Stimulated activated CD8-positive, alpha-beta memory T cell treated with anti-CD3 and anti-CD28 coated beads, Interleukin-7, amount 100 ng/mL, for 1 hour (primary cell): ENCODE results near the gene TAF1C.
"Not testable (repeated sequence)": the region's sequence is repeated elsewhere in the genome, so short reads cannot be mapped to it uniquely, and the experiment has no call there.

Experiments
- DNase-seq, 2 donors: peaks; one replicate each; pipeline ENCODE4 v3.0.0-alpha.2; 2020; ENCODE audit warnings: low read depth in 2 of 2

Gene TAF1C

DNA sequence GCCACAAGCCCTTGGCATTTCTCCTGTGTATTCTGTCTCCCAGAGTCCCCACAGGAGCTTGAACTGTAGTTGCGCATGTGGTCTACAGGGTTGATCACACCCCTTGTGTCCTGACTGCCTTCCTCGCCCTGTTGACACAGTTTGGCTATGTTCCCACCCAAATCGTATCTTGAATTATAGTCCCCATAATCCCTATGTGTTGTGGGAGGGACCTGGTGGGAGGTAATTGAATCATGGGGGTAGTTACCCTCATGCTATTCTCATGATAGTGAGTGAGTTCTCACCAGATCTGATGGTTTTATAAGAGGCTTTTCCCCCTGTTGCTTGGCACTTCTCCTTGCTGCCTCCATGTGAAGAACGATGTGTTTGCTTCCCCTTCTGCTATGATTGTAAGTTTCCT is 25.3 kb upstream of the TAF1C start:
- DNase-seq = no peak

DNA sequence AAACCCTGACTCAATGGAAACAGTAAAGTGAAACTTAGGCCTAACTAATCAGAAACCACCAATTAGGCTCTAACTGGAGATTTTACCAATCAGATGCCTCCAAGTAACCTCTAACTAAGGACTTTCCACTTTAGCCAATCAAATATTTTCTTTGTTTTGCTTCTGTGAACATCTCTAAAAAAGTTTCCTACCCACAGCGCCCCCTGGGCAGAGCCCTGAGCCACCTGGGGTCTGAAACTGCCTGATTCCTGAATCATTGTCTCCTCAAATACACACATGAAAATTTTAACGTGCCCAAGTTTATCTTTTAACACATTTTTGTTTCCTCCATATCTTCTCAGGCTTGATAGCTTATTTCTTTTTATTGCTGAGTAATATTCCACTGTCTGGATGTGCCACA is 23.1 kb upstream of the TAF1C start:
- no peak for DNase-seq

DNA sequence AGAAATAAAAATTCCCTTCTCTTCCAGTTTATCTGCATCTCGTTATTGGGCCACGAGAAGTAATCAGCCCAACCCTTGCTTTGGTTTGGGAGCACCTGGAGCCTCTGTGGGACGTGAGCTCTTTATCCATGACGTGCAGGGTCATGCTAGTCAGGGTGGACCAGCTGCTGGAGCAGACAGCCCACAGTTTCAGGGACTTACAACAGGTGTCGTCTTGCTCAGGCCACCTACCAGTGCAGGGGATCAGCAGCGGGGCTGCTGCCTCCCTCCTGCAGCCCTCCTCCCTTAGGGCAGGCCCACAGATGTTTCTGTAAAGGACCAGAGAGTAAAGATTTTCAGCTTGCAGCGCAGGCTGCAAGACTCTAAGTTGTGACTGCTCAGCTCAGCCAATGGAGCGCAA is 21.0 kb upstream of the TAF1C start:
- DNase-seq = no peak

DNA sequence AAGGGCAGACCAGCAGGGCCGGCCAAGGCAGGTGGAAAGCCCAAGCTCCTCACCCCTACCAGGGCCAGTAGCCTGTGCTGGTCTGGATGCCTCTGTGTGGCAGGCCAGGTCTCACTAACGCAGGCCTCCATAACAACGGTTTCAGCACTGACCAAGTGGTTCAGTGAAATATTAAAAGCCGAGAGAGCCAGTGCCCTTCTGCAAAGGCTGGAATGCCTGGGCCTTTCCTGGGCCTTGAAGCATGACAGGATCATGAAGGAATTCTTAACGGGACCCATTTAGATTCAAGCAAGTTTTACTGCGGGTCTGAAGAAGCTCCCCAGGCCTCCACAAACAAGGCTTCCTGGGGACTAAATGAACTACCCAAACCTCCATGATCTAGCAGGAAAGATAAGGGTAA is 20.4 kb upstream of the TAF1C start:
- DNase-seq = no peak

DNA sequence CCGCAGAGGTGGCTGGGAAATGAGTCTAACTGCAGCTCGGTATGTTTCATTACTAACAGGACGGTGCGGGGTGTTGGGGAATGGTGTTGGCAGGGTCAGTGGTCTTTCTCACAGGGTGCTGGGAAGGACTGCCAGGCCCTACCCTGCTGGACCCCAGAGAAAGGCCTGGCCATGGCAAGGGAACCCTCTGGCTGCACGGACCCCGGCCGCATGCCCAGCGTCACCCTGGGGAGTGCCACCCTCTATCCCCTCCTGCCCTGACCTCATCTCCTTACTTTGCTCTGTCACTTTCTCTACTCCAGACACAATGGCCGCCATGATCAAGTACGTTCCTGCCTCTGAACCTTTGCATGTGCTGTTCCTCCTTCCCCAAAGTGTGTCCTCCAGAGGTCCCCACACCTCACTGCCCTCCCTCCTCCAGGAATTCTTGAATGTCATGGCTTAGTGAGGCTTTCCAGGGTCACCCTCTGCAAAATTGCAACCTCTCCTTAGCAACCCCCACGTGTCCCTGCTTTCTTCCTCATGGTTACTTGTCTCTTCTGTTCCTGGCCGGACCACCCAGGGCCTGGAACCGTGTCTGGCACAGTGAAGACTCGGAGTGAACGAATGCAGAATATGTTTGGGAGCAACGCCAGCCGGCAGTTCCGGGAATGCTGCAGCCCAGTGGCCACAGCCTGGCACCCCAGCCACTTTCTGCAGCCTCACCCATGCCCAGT is 19.3 kb upstream of the TAF1C start:
- no peak for DNase-seq

DNA sequence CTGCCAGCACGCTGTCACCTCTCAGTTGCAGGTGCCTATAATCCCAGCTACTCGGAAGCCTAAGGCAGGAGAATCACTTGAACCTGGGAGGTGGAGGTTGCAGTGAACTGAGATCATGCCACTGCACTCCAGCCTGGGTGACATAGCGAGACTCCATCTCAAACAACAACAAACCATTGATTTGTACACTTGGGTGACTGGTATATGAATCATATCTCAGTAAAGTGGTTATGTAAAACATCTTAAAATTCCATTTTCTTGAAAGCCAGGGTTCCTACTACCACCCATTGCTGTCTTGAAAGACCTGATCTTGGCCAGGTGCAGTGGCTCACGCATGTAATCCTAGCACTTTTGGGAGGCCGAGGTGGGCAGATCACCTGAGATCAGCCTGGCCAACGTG is 18.3 kb upstream of the TAF1C start:
- not testable (repeated sequence) for DNase-seq

DNA sequence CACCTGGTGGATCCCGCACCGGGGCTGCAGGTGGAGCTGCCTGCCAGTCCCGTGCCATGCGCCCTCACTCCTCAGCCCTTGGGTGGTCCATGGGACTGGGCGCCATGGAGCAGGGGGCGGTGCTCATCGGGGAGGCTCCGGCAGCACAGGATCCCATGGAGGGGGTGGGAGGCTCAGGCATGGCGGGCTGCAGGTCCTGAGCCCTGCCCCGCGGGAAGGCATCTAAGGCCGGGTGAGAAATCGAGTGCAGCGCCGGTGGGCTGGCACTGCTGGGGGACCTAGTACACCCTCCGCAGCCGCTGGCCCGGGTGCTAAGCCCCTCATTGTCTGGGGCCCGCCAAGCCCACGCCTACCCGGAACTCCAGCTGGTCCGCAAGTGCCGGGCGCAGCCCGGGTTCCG is 17.7 kb upstream of the TAF1C start:
- not testable (repeated sequence) for DNase-seq

DNA sequence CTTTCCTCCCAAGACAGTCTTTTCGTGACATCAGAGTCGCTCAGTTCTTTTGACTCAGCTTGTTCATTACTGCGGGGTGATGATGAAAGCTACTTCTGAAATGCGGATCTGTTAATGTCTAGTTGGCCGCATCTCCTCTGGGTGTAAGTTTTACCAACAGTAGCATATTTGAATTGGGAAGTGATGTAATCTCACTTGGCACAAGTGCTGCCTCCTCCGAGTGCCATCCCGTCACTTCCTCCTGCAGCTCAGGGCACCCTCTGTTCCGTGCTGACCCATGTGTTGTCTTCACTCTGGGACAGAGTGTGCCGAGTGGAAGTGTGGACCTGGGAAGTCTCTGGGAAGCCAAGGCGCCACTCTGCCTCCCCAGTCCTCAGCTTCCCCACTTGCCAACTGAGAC is 13.0 kb upstream of the TAF1C start:
- no peak for DNase-seq

DNA sequence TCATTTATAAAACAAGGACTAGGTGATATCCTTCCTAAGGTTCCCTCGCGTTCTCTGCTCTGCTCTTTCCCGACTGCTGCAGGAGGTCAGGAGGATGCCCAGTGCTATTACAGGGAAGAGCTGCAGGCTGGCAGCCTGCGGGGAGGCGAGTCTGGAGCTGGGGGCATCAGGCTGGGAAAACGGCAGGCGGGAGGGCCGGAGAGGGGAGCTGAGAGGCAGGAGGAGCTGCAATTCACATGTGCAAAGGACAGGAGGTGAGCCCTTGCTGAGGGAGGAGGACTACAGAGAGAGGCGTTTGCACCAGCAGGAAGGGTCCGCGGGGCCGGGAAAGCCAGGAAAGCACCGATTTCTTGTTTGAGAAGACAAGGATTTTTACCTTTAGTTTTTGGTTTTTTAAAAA is 12.2 kb upstream of the TAF1C start:
- no peak for DNase-seq

DNA sequence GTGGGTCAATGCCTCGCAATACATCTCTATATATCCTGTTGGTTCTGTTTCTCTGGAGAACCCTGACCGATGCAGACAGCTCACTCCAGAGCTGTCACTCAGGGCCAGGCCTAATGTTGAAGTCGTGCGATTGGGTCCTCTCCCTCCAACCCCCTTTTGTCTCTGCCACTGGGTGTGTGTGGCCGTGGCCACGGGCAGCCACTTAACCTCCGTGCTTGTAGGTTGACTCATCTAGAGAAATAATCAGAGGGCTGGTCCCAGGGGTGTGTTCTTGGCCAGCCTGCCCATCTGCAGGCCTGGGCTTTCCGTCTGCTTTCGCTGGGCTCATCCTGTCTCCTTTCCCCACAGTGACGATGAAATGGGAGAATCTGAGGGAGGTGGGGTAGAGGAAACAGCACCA is 11.5 kb upstream of the TAF1C start:
- DNase-seq = no peak

DNA sequence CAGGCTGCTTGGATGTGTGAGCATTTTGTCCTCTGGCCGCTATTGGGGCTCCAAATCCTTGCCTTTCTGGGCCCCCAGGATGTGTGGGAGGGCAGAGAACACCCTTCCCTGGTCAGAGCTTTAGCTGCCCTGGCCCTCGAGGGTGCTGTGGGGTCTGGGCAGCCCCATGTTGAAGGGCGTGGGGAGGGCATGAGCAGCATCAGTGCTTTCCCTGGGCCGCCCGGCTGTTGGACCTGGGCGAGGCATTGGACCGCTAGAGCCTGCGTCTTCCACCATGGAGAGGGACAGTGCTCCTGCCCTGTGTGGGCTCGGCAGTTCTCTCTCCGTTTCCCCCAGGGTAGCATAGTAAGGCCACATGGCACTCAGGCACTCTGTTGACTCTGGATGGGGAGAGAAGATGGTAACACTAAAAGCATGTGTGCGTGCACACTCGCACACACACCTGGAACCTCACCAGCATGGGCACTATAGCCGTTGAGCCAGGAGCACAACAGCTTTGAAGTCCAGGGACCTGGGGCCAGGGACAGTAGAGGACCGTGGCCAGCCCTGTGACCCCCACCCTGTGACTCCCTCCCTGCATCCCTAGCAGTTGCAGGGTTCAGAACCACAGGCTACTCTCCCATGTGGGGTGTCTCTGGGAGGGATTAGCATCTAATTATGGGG is 10.7 kb upstream of the TAF1C start:
- no peak for DNase-seq

DNA sequence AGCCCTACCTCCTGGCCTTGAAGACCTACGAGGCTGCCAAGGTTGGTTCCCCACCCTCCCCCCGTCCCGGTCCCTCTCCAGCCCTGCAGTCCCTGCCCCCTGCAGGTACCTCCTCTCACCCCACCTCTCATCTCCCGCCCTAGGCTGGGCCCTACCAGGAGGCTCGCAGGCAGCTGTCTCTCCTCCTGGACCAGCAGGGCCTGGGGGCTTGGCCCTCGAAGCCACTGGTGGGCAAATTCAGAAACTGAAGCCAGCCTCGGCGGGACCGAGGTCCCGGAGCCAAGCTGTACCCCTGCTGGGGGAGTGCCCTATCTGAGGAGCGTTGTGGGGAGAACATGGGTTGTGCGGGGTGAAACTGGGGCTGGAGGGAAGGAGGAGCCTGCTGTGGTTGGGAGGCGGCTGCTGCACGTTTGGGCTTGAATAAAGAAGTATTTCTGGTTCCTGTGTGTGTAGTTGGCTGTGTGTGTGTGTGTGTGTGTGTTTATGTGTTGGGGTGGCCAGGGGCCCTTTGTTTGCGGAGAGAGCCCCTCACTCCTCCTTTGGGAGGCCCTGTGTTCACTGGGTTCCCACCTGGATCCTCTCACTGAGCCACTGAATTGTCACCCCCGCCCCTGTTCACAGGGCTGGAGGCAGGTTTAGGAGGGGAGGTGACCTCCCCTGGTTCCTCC is 10.0 kb upstream of the TAF1C start:
- DNase-seq = no peak

DNA sequence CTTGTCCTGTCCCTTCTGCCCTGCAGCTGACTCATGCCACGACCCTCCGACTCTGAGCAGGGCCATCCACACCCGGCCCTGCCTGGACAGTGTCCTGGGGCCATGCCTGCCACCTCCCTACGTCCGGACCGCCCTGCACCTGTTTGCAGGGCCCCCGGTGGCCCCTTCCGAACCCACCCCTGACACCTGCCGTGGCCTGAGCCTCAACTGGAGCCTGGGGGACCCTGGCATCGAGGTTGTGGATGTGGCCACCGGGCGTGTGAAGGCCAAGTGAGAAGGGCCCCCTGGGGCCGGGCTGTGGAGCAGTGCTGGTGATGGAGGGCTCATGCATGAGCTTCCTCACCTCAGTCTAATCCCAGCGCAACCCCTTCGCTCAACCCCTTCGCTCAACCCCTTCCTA is 9.2 kb upstream of the TAF1C start:
- DNase-seq = no peak

DNA sequence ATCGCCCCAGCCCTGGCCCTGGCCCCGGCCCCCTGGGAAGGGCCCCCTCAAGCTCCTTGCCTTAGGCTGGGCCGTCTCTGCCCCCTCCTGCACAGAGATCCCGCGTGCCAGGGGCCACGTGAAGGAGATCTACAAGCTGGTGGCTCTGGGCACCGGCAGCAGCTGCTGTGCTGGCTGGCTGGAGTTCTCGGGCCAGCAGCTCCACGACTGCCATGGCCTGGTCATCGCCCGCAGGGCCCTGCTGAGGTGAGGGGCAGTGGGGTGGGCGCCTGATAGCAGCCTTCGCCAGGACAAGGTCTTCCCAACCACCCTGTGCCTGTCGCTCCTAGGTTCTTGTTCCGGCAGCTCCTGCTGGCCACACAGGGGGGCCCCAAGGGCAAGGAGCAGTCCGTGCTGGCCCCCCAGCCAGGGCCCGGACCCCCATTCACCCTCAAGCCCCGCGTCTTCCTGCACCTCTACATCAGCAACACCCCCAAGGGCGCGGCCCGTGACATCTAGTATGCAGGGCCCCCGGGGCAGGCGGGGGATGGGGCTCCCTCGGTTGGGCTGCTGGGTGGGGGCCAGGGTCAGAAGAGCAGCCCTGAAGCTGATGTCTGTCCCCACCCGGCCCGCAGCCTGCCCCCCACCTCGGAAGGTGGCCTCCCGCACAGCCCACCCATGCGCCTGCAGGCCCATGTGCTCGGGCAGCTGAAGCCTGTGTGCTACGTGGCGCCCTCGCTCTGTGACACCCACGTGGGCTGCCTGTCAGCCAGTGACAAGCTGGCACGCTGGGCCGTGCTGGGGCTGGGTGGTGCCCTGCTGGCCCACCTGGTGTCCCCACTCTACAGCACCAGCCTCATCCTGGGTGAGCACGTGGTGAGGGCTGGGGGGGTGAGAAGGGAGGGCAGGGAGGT is 8.6 kb upstream of the TAF1C start:
- DNase-seq = no peak

DNA sequence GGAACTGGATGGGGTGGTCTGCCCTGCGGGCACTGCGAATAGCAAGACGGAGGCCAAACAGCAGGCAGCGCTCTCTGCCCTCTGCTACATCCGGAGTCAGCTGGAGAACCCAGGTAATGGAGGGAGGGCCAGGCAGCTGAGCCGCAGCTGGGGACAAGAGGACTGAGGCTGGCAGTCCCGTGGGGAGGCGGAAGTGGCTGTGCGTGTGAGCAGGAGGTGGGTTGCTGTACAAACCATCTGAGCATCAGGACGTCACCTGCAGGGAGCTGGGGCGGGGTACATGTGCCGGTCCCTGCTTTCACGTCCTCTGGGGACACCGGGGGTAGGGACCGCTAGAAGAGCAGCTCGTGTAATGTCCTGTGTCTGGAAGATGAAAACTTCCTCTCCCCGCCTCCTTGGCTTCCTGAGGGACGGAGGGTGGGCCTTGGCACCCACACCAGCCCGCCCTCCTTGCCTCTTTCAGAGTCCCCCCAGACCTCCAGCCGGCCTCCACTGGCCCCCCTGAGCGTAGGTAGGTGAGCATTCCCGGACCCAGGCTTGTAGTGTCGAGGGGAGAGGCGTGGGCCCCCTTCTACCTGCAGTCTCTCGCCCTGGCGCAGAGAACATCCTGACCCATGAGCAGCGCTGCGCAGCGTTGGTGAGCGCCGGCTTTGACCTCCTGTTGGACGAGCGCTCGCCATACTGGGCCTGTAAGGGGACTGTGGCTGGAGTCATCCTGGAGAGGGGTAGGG is 7.8 kb upstream of the TAF1C start:
- DNase-seq = no peak

DNA sequence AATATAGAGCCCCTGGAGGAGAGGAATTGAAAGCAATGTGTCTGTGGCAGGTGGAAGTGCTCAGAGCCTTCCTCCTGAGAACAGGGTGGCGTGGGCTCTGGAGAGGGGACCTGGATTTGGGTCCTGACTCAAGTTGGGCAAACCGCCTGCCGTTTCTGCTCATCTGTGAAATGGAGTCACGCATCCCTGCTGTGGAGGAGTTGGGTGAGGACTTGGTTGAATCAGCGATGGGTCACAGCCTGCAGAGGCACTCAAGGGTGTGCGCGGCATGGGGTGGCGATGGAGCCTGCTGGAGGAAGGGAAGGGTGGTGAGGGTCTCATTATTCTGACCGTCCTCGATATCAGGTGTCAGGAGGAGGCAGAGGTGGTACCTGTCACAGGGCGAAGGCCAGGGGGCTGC is 7.2 kb upstream of the TAF1C start:
- DNase-seq = no peak

DNA sequence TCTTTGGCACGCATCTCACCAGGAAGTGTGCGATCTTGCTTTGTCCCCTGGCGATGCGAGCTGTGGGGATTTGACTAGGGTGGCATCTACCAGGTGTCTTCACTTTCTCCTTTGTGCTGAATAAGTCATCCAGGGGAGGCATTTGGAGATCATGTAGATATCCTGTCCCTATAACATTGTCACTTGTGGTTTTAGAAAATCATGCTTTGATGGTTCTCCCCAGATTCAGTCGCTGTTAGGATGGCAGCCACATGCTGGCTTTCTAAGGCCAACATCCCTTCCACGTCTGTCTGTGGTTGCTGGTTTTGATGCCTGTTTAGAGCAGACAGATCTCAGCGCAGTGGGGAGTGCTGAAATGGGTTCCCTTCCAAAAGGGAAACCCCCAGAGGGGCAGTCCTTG is 6.6 kb upstream of the TAF1C start:
- no peak for DNase-seq

DNA sequence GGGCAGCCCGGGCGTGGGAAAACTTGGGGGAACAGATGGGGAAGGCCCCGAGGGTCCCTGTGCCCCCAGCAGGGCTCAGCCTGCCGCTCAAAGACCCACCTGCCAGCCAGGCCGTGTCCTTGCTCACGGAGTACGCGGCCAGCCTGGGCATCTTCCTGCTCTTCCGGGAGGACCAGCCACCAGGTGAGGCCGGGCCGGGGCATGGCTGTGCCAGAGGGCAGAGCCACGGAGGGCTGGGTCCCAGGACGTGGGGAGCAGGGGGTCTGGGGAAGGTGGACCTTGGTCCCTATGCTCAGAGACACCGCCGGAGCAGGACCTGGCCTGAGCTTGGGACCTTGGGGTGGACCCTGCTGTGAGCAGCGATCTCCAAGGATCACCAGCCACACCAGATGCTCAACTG is 4.6 kb upstream of the TAF1C start:
- DNase-seq = no peak

DNA sequence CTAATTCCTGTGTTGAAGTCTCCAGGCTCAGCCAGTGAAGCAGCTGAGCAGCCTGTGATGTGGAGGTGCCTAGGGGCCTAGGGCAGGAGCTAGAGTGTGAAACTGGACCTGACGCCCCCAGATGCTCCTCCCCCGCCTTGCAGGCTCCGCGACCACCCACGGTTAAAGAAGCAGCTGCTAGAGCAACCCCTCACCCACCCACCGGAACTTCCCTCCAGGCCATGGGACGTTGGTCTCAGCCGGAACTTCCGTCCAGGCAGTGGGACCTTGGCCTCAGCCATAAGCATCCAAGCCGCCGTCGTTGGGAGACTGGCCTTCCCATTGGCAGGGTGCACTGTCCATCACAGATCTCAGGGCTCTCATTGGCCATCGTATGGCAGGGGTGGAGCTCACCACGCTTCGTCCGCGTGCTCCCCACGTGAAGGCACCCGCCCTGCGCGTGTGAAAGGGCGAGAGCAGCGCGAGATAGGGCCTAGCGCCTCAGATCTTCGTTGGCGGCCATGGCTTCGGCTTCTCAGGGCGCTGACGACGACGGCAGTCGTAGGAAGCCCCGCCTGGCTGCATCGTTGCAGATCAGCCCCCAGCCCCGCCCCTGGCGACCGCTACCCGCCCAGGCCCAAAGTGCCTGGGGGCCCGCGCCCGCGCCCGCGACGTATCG is 4.0 kb upstream of the TAF1C start, which contains the start of gene ADAD2:
Gene ADAD2, plus strand, starts transcription at position 427 of the 658 bp plus-strand sequence. Its CDS starts 74 bp downstream, at position 501.
- DNase-seq = no peak

DNA sequence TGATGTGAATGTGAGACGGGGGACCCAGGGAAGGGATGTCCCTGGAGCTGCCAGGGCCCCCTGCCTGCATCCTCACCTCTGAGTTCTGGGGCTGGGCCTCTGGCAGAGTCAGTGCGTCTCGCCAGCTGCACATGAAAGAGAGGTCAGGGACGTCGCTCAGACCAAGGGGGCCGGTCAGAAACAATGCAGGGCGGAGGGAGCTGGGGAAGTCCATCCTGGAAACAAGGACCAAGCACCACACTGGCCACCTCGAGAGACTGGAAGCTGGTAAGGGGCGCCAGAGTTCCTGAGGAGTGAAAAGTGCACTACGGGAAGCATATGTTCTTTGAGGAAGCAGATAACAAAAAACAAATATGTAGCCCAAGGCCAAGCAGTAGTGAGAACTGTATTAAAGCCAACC is 2.1 kb downstream of the TAF1C start:
- DNase-seq = no peak
